Dermis blood vessel endothelial cell (primary cell): ENCODE results near the gene MRRF. TPM values are rescaled to one million over a fixed set of nuclear protein-coding genes. Genes with fewer than 3 reads are reported as not detected.

Source experiments
- total RNA-seq: library from RNA; depleted of rRNA; stranded (reverse); fragments of >200 nt; gene quantifications from 2 replicates; pipeline ENCODE4 v1.2.3, GENCODE V29; 2014

The MRRF gene
- total RNA-seq, 1 donor from 2014 or later, result 45.1 TPM

Other genes starting within 250 kb of the MRRF start
- gene TTLL11, start 171.6 kb upstream of the MRRF start, total RNA-seq, result 4.3 and 5.3 TPM in 2 replicates
- 40.7 and 48.5 TPM in 2 replicates for gene NDUFA8, start 105.1 kb upstream of the MRRF start, total RNA-seq
- not detected in 2 replicates for gene MORN5, start 105.0 kb upstream of the MRRF start, total RNA-seq
- gene LHX6, start 35.9 kb upstream of the MRRF start, total RNA-seq, result 18.1 and 27.4 TPM in 2 replicates
- 8.0 and 14.3 TPM in 2 replicates for gene RBM18, start within 50 bp of the MRRF start, total RNA-seq
- 2.7 and 3.6 TPM in 2 replicates for gene PTGS1, start 106.1 kb downstream of the MRRF start, total RNA-seq
- gene OR1J1, start 213.0 kb downstream of the MRRF start, total RNA-seq, result not detected in 2 replicates
- gene OR1J2, start 245.9 kb downstream of the MRRF start, total RNA-seq, result not detected in 2 replicates